ENCODE results near the gene SLC46A3. TPM values are rescaled to one million over a fixed set of nuclear protein-coding genes. Genes with fewer than 3 reads are reported as not detected.

SLC46A3 gene
- total RNA-seq, 4 donors from 2014 or later, result 9.4 to 14.0 (median 10.6) TPM

GRCh38 chr13:28754698-28755545, 36.2 kb upstream of the SLC46A3 start:
- intact Hi-C loops (cut with DNase I), result no loop called here
- Histone ChIP-seq H3K4me3 (peak overlapping the region; percentile 5 to 30 (median 24)), H3K9me3 (peaks cover 0 to 20% (median 9%) of the 10 kb centered on the region in 4 donors), H3K27me3 (no peaks in the 10 kb centered on the region), H3K27ac (replicated peaks in 1 of 4) (peak overlapping the region; percentile 29 to 70 (median 43)), H3K36me3 (no peaks in the 10 kb centered on the region), H3K4me1 (peaks cover 13 to 15% (median 15%) of the 10 kb centered on the region in 4 donors)
- 81% methylated on average over 30 of the region's 32 CpGs for WGBS
- DNase-seq (ENCODE audit: extremely low spot score), result peak; percentile 55
- TF ChIP-seq POLR2AphosphoS5 (IDR thresholded peaks at IDR 0.05) (no peak), CTCF (IDR thresholded peaks at IDR 0.05) (peak in 1 of 3 experiments; percentile 29), POLR2A (IDR thresholded peaks at IDR 0.05; ENCODE audit: low read depth) (no peak), EP300 (IDR thresholded peaks at IDR 0.05) (no peak)

- no peak for TF ChIP-seq POLR2AphosphoS5 (IDR thresholded peaks at IDR 0.05)
- no peak for TF ChIP-seq CTCF (IDR thresholded peaks at IDR 0.05)
- TF ChIP-seq EP300 (IDR thresholded peaks at IDR 0.05), result no peak
- no peak for TF ChIP-seq POLR2A (IDR thresholded peaks at IDR 0.05; ENCODE audit: low read depth)
- H3K4me1 ChIP-seq, result peaks cover 13 to 15% (median 15%) of the 10 kb centered on the region in 4 donors
- H3K4me3 ChIP-seq, result no peak overlapping the region
- no peaks in the 10 kb centered on the region for H3K36me3 ChIP-seq
- peaks cover 0 to 10% (median 6%) of the 10 kb centered on the region in 4 donors for H3K9me3 ChIP-seq
- WGBS, result 98% methylated on average over 3 of the region's 3 CpGs
- peak; percentile 74 for DNase-seq (ENCODE audit: extremely low spot score)
- H3K27me3 ChIP-seq, result no peaks in the 10 kb centered on the region
- intact Hi-C loops (cut with DNase I), result no loop called here
- H3K27ac ChIP-seq (replicated peaks in 1 of 4), result peak overlapping the region in 3 of 4 donors; percentile 3 to 70 (median 34)
Observed at GRCh38 chr13:28753946-28754345, 35.2 kb upstream of the SLC46A3 start.

DNA sequence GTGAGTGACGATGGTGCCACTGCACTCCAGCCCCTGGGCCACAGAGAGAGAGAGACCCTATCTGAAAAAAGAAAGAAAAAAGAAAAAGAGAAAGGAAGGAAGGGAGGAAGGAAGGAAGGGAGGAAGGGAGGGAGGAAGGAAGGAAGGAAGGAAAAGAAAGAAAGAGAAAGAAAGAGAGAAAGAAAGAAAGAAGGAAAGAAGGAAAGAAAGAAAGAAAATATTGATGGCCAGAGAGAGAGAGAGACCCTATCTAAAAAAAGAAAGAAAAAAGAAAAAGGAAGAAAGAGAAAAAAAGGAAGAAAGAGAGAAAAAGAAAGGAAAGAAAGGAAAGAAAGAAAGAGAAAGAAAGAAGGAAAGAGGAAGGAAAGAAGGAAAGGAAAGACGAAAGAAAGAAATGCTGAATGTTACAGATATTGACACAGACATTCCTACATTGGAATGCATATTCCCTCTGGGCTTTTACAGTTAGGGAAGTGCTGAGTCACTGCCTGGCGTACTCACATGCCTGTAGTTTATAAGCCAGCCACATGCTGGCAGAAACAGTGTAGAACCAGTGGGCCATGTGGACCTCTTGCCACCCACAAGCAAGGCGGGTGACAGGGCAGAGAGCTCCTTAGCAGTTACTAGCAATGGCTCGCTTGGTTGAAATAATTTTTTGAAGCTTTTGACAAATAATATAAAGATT, 34.6 kb upstream of the SLC46A3 start:
- TF ChIP-seq POLR2A (IDR thresholded peaks at IDR 0.05; ENCODE audit: low read depth) (no peak), POLR2AphosphoS5 (IDR thresholded peaks at IDR 0.05) (peak; percentile 37 to 65), EP300 (IDR thresholded peaks at IDR 0.05) (no peak), CTCF (IDR thresholded peaks at IDR 0.05) (peak in 1 of 3 experiments; percentile 23)
- H3K4me3 ChIP-seq, result no peak overlapping the region
- peaks cover 0 to 4% (median 1%) of the 10 kb centered on the region in 4 donors for H3K9me3 ChIP-seq
- H3K27me3 ChIP-seq, result no peaks in the 10 kb centered on the region
- peaks cover 13 to 15% (median 15%) of the 10 kb centered on the region in 4 donors for H3K4me1 ChIP-seq
- H3K27ac ChIP-seq (replicated peaks in 1 of 4), result peak overlapping the region in 3 of 4 donors; percentile 3 to 70 (median 34)
- DNase-seq (ENCODE audit: extremely low spot score), result peak; percentile 78
- intact Hi-C loops (cut with DNase I), result no loop called here
- WGBS, result 54% methylated on average over 5 of the region's 5 CpGs
- no peaks in the 10 kb centered on the region for H3K36me3 ChIP-seq

DNA sequence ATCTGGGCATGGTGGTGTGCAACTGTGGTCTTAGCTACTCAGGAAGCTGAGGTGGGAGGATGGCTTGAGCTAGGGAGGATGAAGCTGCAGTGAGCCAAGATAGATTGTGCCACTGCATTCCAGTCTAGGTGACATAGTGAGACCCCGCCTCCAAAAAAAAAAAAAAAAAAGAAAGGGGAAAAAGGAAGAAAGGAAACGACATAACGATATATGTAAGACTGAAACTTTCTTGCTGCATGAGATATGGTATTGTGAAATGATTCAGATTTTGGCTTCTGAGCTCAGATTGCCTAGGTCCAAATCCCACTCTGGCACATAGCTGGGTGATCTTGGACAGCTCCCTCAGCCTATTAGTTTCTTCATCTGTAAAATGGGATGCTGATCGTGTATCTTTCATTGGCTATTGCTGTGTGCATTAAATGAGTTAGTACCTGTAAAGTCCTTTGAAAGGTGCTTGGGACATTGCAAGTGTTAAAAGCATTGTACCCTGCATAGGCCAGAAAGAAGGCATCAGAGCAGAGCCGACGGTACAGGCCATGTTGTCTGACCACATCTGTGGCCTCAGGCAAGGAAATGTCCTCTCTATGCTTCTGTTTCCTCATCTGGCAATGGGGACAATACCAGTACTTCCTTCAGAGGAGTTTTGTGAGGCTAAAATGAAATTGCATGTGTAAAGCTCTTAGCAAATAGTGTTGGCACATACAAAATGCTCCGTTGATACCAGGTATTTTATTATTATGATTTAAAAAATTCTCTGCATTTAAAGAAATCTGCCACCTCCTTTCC, 32.6 kb upstream of the SLC46A3 start:
- intact Hi-C loops (cut with DNase I), result no loop called here
- H3K4me3 ChIP-seq, result no peak overlapping the region
- 77% methylated on average over 7 of the region's 7 CpGs for WGBS
- DNase-seq (ENCODE audit: extremely low spot score), result peak; percentile 57
- no peak overlapping the region for H3K27ac ChIP-seq (replicated peaks in 1 of 4)
- no peaks in the 10 kb centered on the region for H3K27me3 ChIP-seq
- no peaks in the 10 kb centered on the region for H3K36me3 ChIP-seq
- H3K4me1 ChIP-seq, result peaks cover 13 to 15% (median 15%) of the 10 kb centered on the region in 4 donors
- TF ChIP-seq EP300 (IDR thresholded peaks at IDR 0.05) (no peak), POLR2A (IDR thresholded peaks at IDR 0.05; ENCODE audit: low read depth) (no peak), CTCF (IDR thresholded peaks at IDR 0.05) (no peak), POLR2AphosphoS5 (IDR thresholded peaks at IDR 0.05) (no peak)
- no peaks in the 10 kb centered on the region for H3K9me3 ChIP-seq

Measured in esophagus muscularis mucosa (tissue), 4 donors.